Femur (tissue), 1 donor: Measurements from ENCODE around the gene SELENOT.

Source experiments
- DNase-seq: peaks from one replicate; pipeline ENCODE4 v3.0.0-alpha.2; 2017

The SELENOT gene

GRCh38 chr3:150673966-150674365 lies 70.8 kb downstream of the SELENOT start:
- no peak for DNase-seq

GRCh38 chr3:150675587-150675986 lies 72.5 kb downstream of the SELENOT start:
- DNase-seq, result no peak
